Astrocyte (in vitro differentiated cells and primary cell): Measurements from ENCODE around the gene RPA3. TPM values are rescaled to one million over a fixed set of nuclear protein-coding genes. Genes with fewer than 3 reads are reported as not detected.

Experiments used
- DNase-seq: peaks from one replicate; pipeline ENCODE4 v3.0.0-alpha.2; 2010; ENCODE audit warnings: low read depth
- FAIRE-seq: peaks from 2 replicates; lab custom pipeline; 2011; peaks lifted over from hg19 to GRCh38; lab: Jason Lieb, UNC
- H2AFZ ChIP-seq: 2 replicates; pipeline ENCODE4 v1.6.0; 2012; ENCODE audit warnings: low read depth, low read length, inconsistent platforms
- H3K27ac ChIP-seq: 2 replicates; pipeline ENCODE4 v1.5.1; 2011; ENCODE audit warnings: low read depth, low read length, inconsistent platforms
- H3K27me3 ChIP-seq: 2 replicates; pipeline ENCODE4 v1.6.0; 2011; ENCODE audit warnings: low read length, inconsistent platforms; ENCODE audit not compliant: insufficient read depth
- H3K36me3 ChIP-seq: 2 replicates; pipeline ENCODE4 v1.5.1; 2011; ENCODE audit warnings: low read length, inconsistent platforms; ENCODE audit not compliant: insufficient read depth
- H3K4me1 ChIP-seq: 2 replicates; pipeline ENCODE4 v1.5.1; 2011; ENCODE audit warnings: low read length, inconsistent platforms; ENCODE audit not compliant: insufficient read depth
- H3K4me2 ChIP-seq: 2 replicates; pipeline ENCODE4 v1.6.0; 2012; ENCODE audit warnings: low read length, inconsistent platforms
- H3K4me3 ChIP-seq: 2 replicates; pipeline ENCODE4 v1.5.1; 2011; ENCODE audit warnings: low read depth, mild to moderate bottlenecking, low read length, inconsistent platforms; ENCODE audit not compliant: insufficient read depth
- H3K79me2 ChIP-seq: 2 replicates; pipeline ENCODE4 v1.6.0; 2012; ENCODE audit warnings: mild to moderate bottlenecking, low read length, inconsistent platforms; ENCODE audit not compliant: insufficient read depth
- H3K9ac ChIP-seq: 2 replicates; pipeline ENCODE4 v1.6.0; 2012; ENCODE audit warnings: mild to moderate bottlenecking, low read length, inconsistent platforms
- H3K9me3 ChIP-seq: 2 replicates; pipeline ENCODE4 v1.5.1; 2012; ENCODE audit warnings: low read depth, mild to moderate bottlenecking, low read length, inconsistent platforms; ENCODE audit not compliant: insufficient read depth
- H4K20me1 ChIP-seq: 2 replicates; pipeline ENCODE4 v1.6.0; 2012; ENCODE audit warnings: low read length, inconsistent platforms; ENCODE audit not compliant: insufficient read depth
- H3K27ac Mint-ChIP-seq: one replicate; pipeline ENCODE4 v1.8.0; 2021; ENCODE audit warnings: mild to moderate bottlenecking, mixed read lengths; ENCODE audit not compliant: unreplicated experiment
- H3K27me3 Mint-ChIP-seq: one replicate; pipeline ENCODE4 v1.8.0; 2021; ENCODE audit warnings: low read depth, mixed read lengths; ENCODE audit not compliant: unreplicated experiment
- H3K36me3 Mint-ChIP-seq: one replicate; pipeline ENCODE4 v1.8.0; 2021; ENCODE audit warnings: low read depth, mixed read lengths; ENCODE audit not compliant: unreplicated experiment
- H3K4me1 Mint-ChIP-seq: one replicate; pipeline ENCODE4 v1.8.0; 2021; ENCODE audit warnings: low read depth, mixed read lengths; ENCODE audit not compliant: unreplicated experiment
- H3K4me3 Mint-ChIP-seq: one replicate; pipeline ENCODE4 v1.8.0; 2021; ENCODE audit warnings: mild to moderate bottlenecking, moderate library complexity, mixed read lengths; ENCODE audit not compliant: unreplicated experiment
- H3K9me3 Mint-ChIP-seq: one replicate; pipeline ENCODE4 v1.8.0; 2021; ENCODE audit warnings: mild to moderate bottlenecking, mixed read lengths; ENCODE audit not compliant: unreplicated experiment
- EZH2 ChIP-seq: IDR thresholded peaks from 2 replicates; pipeline ENCODE4 v1.6.1; 2012; ENCODE audit warnings: mild to moderate bottlenecking, low read length, inconsistent platforms; ENCODE audit not compliant: insufficient read depth
- total RNA-seq: library from RNA; stranded (reverse); gene quantifications from 2 replicates; pipeline ENCODE4 v1.2.1, GENCODE V29; 2021
- TF ChIP-seq, protein P1 (sequence below): IDR thresholded peaks from 2 replicates; pipeline ENCODE4 v1.5.1; 2011; ENCODE audit warnings: low read depth, mild to moderate bottlenecking, inconsistent platforms, low read length, moderate library complexity; ENCODE audit not compliant: insufficient read depth

RPA3 gene
- total RNA-seq, 1 donor from 2014 or later: 17.7 TPM

- Histone ChIP-seq H3K79me2 (no peaks in the 10 kb centered on the region), H3K4me1 (peaks cover 4% of the 10 kb centered on the region), H3K36me3 (no peaks in the 10 kb centered on the region), H3K27me3 (no peaks in the 10 kb centered on the region), H2AFZ (no peak overlapping the region), H3K9me3 (no peaks in the 10 kb centered on the region), H3K4me2 (peak overlapping the region; percentile 75), H3K4me3 (peak overlapping the region; percentile 49), H3K27ac (no peak overlapping the region), H3K9ac (peak overlapping the region; percentile 54), H4K20me1 (no peaks in the 10 kb centered on the region)
- DNase-seq (peak; percentile 48), FAIRE-seq (no peak)
- H3K4me3 Mint-ChIP-seq: no peak overlapping the region
- H3K27ac Mint-ChIP-seq: no peak overlapping the region
- H3K4me1 Mint-ChIP-seq: peaks cover 5% of the 10 kb centered on the region
- H3K27me3 Mint-ChIP-seq: no peaks in the 10 kb centered on the region
- TF ChIP-seq, protein P1, sequence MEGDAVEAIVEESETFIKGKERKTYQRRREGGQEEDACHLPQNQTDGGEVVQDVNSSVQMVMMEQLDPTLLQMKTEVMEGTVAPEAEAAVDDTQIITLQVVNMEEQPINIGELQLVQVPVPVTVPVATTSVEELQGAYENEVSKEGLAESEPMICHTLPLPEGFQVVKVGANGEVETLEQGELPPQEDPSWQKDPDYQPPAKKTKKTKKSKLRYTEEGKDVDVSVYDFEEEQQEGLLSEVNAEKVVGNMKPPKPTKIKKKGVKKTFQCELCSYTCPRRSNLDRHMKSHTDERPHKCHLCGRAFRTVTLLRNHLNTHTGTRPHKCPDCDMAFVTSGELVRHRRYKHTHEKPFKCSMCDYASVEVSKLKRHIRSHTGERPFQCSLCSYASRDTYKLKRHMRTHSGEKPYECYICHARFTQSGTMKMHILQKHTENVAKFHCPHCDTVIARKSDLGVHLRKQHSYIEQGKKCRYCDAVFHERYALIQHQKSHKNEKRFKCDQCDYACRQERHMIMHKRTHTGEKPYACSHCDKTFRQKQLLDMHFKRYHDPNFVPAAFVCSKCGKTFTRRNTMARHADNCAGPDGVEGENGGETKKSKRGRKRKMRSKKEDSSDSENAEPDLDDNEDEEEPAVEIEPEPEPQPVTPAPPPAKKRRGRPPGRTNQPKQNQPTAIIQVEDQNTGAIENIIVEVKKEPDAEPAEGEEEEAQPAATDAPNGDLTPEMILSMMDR: peak; percentile 20
- TF ChIP-seq EZH2: no peak
- H3K9me3 Mint-ChIP-seq: no peaks in the 10 kb centered on the region
- H3K36me3 Mint-ChIP-seq: no peaks in the 10 kb centered on the region
Measured at GRCh38 chr7:7761340-7761973, 43.0 kb upstream of the RPA3 start.

DNA sequence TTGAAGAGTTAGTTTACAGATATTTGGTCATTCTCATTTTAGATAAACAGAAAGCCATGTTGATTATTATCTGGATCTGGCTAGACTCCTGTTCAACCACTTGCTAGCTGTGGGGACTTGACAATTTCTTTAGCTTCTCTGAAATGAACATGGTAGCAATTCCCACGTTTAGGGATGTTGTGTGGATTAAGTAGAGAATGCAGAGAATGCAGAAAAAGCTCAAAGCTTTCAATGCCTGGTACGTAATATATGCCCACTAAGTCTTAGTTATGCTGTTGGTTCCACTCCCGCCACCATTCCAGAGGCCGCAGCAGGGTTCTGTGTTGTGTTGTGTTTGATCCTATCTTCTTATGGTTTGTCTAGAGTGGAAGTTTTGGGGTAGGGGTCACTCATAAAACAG, 39.2 kb upstream of the RPA3 start:
- H3K79me2 ChIP-seq: no peaks in the 10 kb centered on the region
- H2AFZ ChIP-seq: no peak overlapping the region
- H3K4me2 ChIP-seq: no peak overlapping the region
- no peak overlapping the region for H3K9ac ChIP-seq
- no peak overlapping the region for H3K27ac ChIP-seq
- H3K4me3 ChIP-seq: no peak overlapping the region
- Mint-ChIP-seq H3K36me3 (no peaks in the 10 kb centered on the region), H3K27ac (no peak overlapping the region), H3K4me3 (no peak overlapping the region), H3K4me1 (peaks cover 5% of the 10 kb centered on the region), H3K9me3 (no peaks in the 10 kb centered on the region), H3K27me3 (no peaks in the 10 kb centered on the region)
- TF ChIP-seq, protein P1: no peak
- no peak for TF ChIP-seq EZH2
- FAIRE-seq (no peak), DNase-seq (no peak)
- no peaks in the 10 kb centered on the region for H3K9me3 ChIP-seq
- H4K20me1 ChIP-seq: no peaks in the 10 kb centered on the region
- H3K4me1 ChIP-seq: peaks cover 4% of the 10 kb centered on the region
- no peaks in the 10 kb centered on the region for H3K27me3 ChIP-seq
- no peaks in the 10 kb centered on the region for H3K36me3 ChIP-seq

DNA sequence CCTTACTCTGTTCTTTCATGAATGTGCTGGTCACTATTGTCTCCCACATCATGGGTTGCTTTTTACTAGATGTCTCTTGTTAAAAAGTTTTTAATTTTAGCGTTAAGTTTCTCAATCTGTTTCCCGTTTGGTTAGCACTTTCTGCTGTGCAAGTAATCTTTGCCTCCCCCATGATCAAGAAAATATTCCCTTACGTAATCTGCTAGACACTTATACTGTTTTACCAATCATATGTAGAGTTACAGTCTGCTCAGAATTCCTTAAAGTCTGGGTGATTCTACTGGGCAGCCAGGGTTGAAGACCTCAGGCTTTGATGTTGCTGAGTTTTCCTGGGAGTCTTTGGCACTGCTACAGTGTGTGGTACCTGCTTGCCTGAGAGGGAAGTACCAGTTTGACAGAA, 38.2 kb upstream of the RPA3 start:
- no peaks in the 10 kb centered on the region for H4K20me1 ChIP-seq
- no peak overlapping the region for H3K27ac ChIP-seq
- H3K4me1 ChIP-seq: no peaks in the 10 kb centered on the region
- Mint-ChIP-seq H3K36me3 (no peaks in the 10 kb centered on the region), H3K4me1 (no peaks in the 10 kb centered on the region), H3K4me3 (no peak overlapping the region), H3K27ac (no peak overlapping the region), H3K27me3 (no peaks in the 10 kb centered on the region), H3K9me3 (no peaks in the 10 kb centered on the region)
- no peaks in the 10 kb centered on the region for H3K36me3 ChIP-seq
- no peak overlapping the region for H2AFZ ChIP-seq
- no peak for DNase-seq
- no peaks in the 10 kb centered on the region for H3K9me3 ChIP-seq
- no peak for FAIRE-seq
- no peaks in the 10 kb centered on the region for H3K79me2 ChIP-seq
- no peaks in the 10 kb centered on the region for H3K27me3 ChIP-seq
- H3K4me2 ChIP-seq: no peak overlapping the region
- TF ChIP-seq EZH2: no peak
- TF ChIP-seq, protein P1: no peak
- H3K4me3 ChIP-seq: no peak overlapping the region
- no peak overlapping the region for H3K9ac ChIP-seq
